Esophagus muscularis mucosa (tissue), 4 donors: ENCODE measurements around the gene DGKD. TPM values are rescaled to one million over a fixed set of nuclear protein-coding genes. Genes with fewer than 3 reads are reported as not detected.

Source experiments
- DNase-seq: peaks from one replicate; pipeline ENCODE4 v3.0.0-alpha.2; 2017; ENCODE audit errors: extremely low spot score
- H3K27ac ChIP-seq, 4 donors: fragments of 200-600 bp; sonication (generic); replicated peaks in 1 of 4; 1 replicate in 3 of 4; 2 replicates in 1 of 4; pipeline ENCODE4 v1.5.1; 2016 to 2019; ENCODE audit warnings: mild to moderate bottlenecking in 1 of 4
- H3K27me3 ChIP-seq, 4 donors: fragments of 200-600 bp; sonication (generic); one replicate each; pipeline versions ENCODE4 v1.5.1 to v1.6.0; 2016 to 2019
- H3K36me3 ChIP-seq, 4 donors: fragments of 200-600 bp; sonication (generic); one replicate each; pipeline ENCODE4 v1.5.1; 2016 to 2019
- H3K4me1 ChIP-seq, 4 donors: fragments of 200-600 bp; sonication (generic); one replicate each; pipeline ENCODE4 v1.5.1; 2016 to 2019
- H3K4me3 ChIP-seq, 4 donors: fragments of 200-600 bp; sonication (generic); 1 replicate in 2 of 4; 2 replicates in 2 of 4; pipeline ENCODE4 v1.5.1; 2016 to 2019; ENCODE audit warnings: mild to moderate bottlenecking in 4 of 4, moderate library complexity in 1 of 4
- H3K9me3 ChIP-seq, 4 donors: fragments of 200-600 bp; sonication (generic); 1 replicate in 3 of 4; 2 replicates in 1 of 4; pipeline ENCODE4 v1.5.1; 2016 to 2019
- CTCF ChIP-seq, 3 experiments: fragments of 200-600 bp in 2 of 3; fragments of 450-650 bp in 1 of 3; sonication (generic) in 2 of 3; IDR thresholded peaks; one replicate each; pipeline ENCODE4 v1.5.1; 2017 to 2019; ENCODE audit warnings: antibody characterized with exemption in 3 of 3, mild to moderate bottlenecking in 2 of 3, moderate library complexity in 1 of 3
- EP300 ChIP-seq: sonication (generic); formaldehyde crosslinking; IDR thresholded peaks from one replicate; pipeline ENCODE4 v1.6.1; 2017; ENCODE audit warnings: antibody characterized with exemption
- POLR2A ChIP-seq: fragments of 450-650 bp; IDR thresholded peaks from one replicate; pipeline ENCODE4 v1.6.1; 2017; ENCODE audit warnings: antibody characterized with exemption, moderate library complexity, mild to moderate bottlenecking, low read depth
- POLR2AphosphoS5 ChIP-seq, 2 donors: sonication (generic); formaldehyde crosslinking; IDR thresholded peaks; one replicate each; pipeline ENCODE4 v1.6.1; 2017; ENCODE audit warnings: antibody characterized with exemption in 2 of 2
- WGBS: methylation state at CpG from one replicate; pipeline ENCODE4 v1.1.5; 2018; 5-methylcytosine and 5-hydroxymethylcytosine counted together
- intact Hi-C: fragments of 100-400 bp; cut with DNase I; formaldehyde crosslinking; loops from one replicate; pipeline ENCODE4 v1.15.1; 2023
- total RNA-seq, 4 donors: library from RNA; depleted of rRNA; stranded (reverse); fragments of >200 nt; gene quantifications; one replicate each; pipeline versions ENCODE4 v1.1.0 to v1.2.1, GENCODE V29; 2016

DGKD gene
- total RNA-seq, 4 donors from 2014 or later, result 11.6 to 16.1 (median 13.3) TPM

- no peak overlapping the region for H3K27ac ChIP-seq
- WGBS, result 92% methylated on average over 3 of the region's 3 CpGs
- no peak for TF ChIP-seq EP300
- TF ChIP-seq CTCF (IDR thresholded peaks at IDR 0.05), result no peak
- TF ChIP-seq POLR2AphosphoS5 (IDR thresholded peaks at IDR 0.05), result no peak
- TF ChIP-seq POLR2A, result no peak
- H3K4me3 ChIP-seq, result no peak overlapping the region
- DNase-seq, result no peak
- H3K9me3 ChIP-seq, result peaks cover 0 to 5% (median 0%) of the 10 kb centered on the region in 4 donors
- H3K36me3 ChIP-seq, result no peaks in the 10 kb centered on the region
- H3K4me1 ChIP-seq, result peaks cover 44 to 62% (median 49%) of the 10 kb centered on the region in 4 donors
- H3K27me3 ChIP-seq, result no peaks in the 10 kb centered on the region
- intact Hi-C loops, result no loop called here
Observed at GRCh38 chr2:233416199-233416598, 61.9 kb downstream of the DGKD start.

- no peak overlapping the region for H3K27ac ChIP-seq
- WGBS, result 92% methylated on average over 6 of the region's 6 CpGs
- no peaks in the 10 kb centered on the region for H3K27me3 ChIP-seq
- H3K9me3 ChIP-seq, result peaks cover 0 to 4% (median 0%) of the 10 kb centered on the region in 4 donors
- peaks cover 49 to 64% (median 49%) of the 10 kb centered on the region in 4 donors for H3K4me1 ChIP-seq
- no peak overlapping the region for H3K4me3 ChIP-seq
- no peaks in the 10 kb centered on the region for H3K36me3 ChIP-seq
- intact Hi-C loops, result no loop called here
- TF ChIP-seq CTCF (IDR thresholded peaks at IDR 0.05) (no peak), POLR2A (no peak), POLR2AphosphoS5 (IDR thresholded peaks at IDR 0.05) (no peak), EP300 (no peak)
- DNase-seq, result no peak
Observed at GRCh38 chr2:233416706-233417105, 62.4 kb downstream of the DGKD start.

- H3K4me3 ChIP-seq, result no peak overlapping the region
- WGBS, result 100% methylated on average over 1 of the region's 1 CpG
- H3K36me3 ChIP-seq, result no peaks in the 10 kb centered on the region
- no peak overlapping the region for H3K27ac ChIP-seq
- no peaks in the 10 kb centered on the region for H3K9me3 ChIP-seq
- TF ChIP-seq POLR2AphosphoS5 (IDR thresholded peaks at IDR 0.05) (no peak), EP300 (no peak), POLR2A (no peak)
- intact Hi-C loops, result no loop called here
- peaks cover 49 to 69% (median 52%) of the 10 kb centered on the region in 4 donors for H3K4me1 ChIP-seq
- no peak for DNase-seq
- no peaks in the 10 kb centered on the region for H3K27me3 ChIP-seq
Observed at GRCh38 chr2:233417282-233417681, 63.0 kb downstream of the DGKD start.

GRCh38 chr2:233418052-233418760 lies 63.9 kb downstream of the DGKD start:
- H3K4me1 ChIP-seq, result peaks cover 49 to 70% (median 53%) of the 10 kb centered on the region in 4 donors
- H3K36me3 ChIP-seq, result no peaks in the 10 kb centered on the region
- intact Hi-C loops, result no loop called here
- H3K27me3 ChIP-seq, result no peaks in the 10 kb centered on the region
- no peaks in the 10 kb centered on the region for H3K9me3 ChIP-seq
- 82% methylated on average over 3 of the region's 3 CpGs for WGBS
- no peak for TF ChIP-seq POLR2AphosphoS5 (IDR thresholded peaks at IDR 0.05)
- no peak for TF ChIP-seq EP300
- TF ChIP-seq POLR2A, result no peak
- TF ChIP-seq CTCF (IDR thresholded peaks at IDR 0.05), result no peak
- peak overlapping the region in 3 of 4 donors; percentile 25 to 51 (median 47) for H3K27ac ChIP-seq
- H3K4me3 ChIP-seq, result peak overlapping the region in 2 of 4 donors; percentile 11 to 13
- DNase-seq, result no peak

GRCh38 chr2:233418761-233419546 lies 64.7 kb downstream of the DGKD start:
- intact Hi-C loops, result no loop called here
- Histone ChIP-seq H3K36me3 (no peaks in the 10 kb centered on the region), H3K27ac (peak overlapping the region; percentile 25 to 51 (median 42)), H3K4me3 (peak overlapping the region in 3 of 4 donors; percentile 11 to 16 (median 13)), H3K4me1 (peaks cover 43 to 63% (median 51%) of the 10 kb centered on the region in 4 donors), H3K9me3 (no peaks in the 10 kb centered on the region), H3K27me3 (no peaks in the 10 kb centered on the region)
- peak; percentile 34 to 53 for TF ChIP-seq POLR2AphosphoS5 (IDR thresholded peaks at IDR 0.05)
- TF ChIP-seq CTCF (IDR thresholded peaks at IDR 0.05), result no peak
- WGBS, result 42% methylated on average over 19 of the region's 19 CpGs
- peak; percentile 90 for DNase-seq
